Measurements from ENCODE around the gene EFCAB10. TPM values are rescaled to one million over a fixed set of nuclear protein-coding genes. Genes with fewer than 3 reads are reported as not detected.

Gene EFCAB10
- total RNA-seq, 4 donors from 2014 or later: 0.40 TPM; not detected in 3

- no peak for TF ChIP-seq POLR2A (IDR thresholded peaks at IDR 0.05)
- TF ChIP-seq CTCF (IDR thresholded peaks at IDR 0.05): no peak
- no peak for TF ChIP-seq POLR2AphosphoS5 (IDR thresholded peaks at IDR 0.05)
- no peak for TF ChIP-seq EP300 (IDR thresholded peaks at IDR 0.05)
- H3K27me3 ChIP-seq: peaks cover 8% of the 10 kb centered on the region
- 53 to 64% methylated on average over 1 of the region's 1 CpG for WGBS, 2 donors (ENCODE audit: low coverage in 1 of 2)
- peaks cover 0 to 8% (median 3%) of the 10 kb centered on the region in 3 donors for H3K4me1 ChIP-seq
- H3K36me3 ChIP-seq: no peaks in the 10 kb centered on the region
- no peak overlapping the region for H3K4me3 ChIP-seq
- ATAC-seq: no peak
- no peaks in the 10 kb centered on the region for H3K9me3 ChIP-seq
- no peak overlapping the region for H3K27ac ChIP-seq
These were observed 4.0 kb downstream of the EFCAB10 start for GRCh38 chr7:105577251-105577650.

GRCh38 chr7:105571891-105572290, 9.4 kb downstream of the EFCAB10 start:
- Histone ChIP-seq H3K9me3 (no peaks in the 10 kb centered on the region), H3K4me1 (no peaks in the 10 kb centered on the region), H3K27ac (no peak overlapping the region), H3K4me3 (no peak overlapping the region), H3K36me3 (peaks cover 0 to 27% of the 10 kb centered on the region in 2 donors), H3K27me3 (no peaks in the 10 kb centered on the region)
- WGBS, 2 donors (ENCODE audit: low coverage in 1 of 2): 91 to 94% methylated on average over 2 of the region's 2 CpGs
- no peak for ATAC-seq
- TF ChIP-seq CTCF (IDR thresholded peaks at IDR 0.05): no peak
- no peak for TF ChIP-seq POLR2AphosphoS5 (IDR thresholded peaks at IDR 0.05)
- TF ChIP-seq EP300 (IDR thresholded peaks at IDR 0.05): no peak
- no peak for TF ChIP-seq POLR2A (IDR thresholded peaks at IDR 0.05)

GRCh38 chr7:105567821-105568220, 13.5 kb downstream of the EFCAB10 start:
- 94 to 97% methylated on average over 3 of the region's 3 CpGs for WGBS, 2 donors (ENCODE audit: low coverage in 1 of 2)
- H3K36me3 ChIP-seq: peaks cover 0 to 68% of the 10 kb centered on the region in 2 donors
- no peak for ATAC-seq
- no peak overlapping the region for H3K27ac ChIP-seq
- no peaks in the 10 kb centered on the region for H3K27me3 ChIP-seq
- H3K9me3 ChIP-seq: no peaks in the 10 kb centered on the region
- TF ChIP-seq POLR2A (IDR thresholded peaks at IDR 0.05) (no peak), POLR2AphosphoS5 (IDR thresholded peaks at IDR 0.05) (no peak), EP300 (IDR thresholded peaks at IDR 0.05) (no peak), CTCF (IDR thresholded peaks at IDR 0.05) (no peak)
- H3K4me3 ChIP-seq: no peak overlapping the region
- no peaks in the 10 kb centered on the region for H3K4me1 ChIP-seq

- no peak for ATAC-seq
- Histone ChIP-seq H3K9me3 (no peaks in the 10 kb centered on the region), H3K4me1 (no peaks in the 10 kb centered on the region), H3K27me3 (no peaks in the 10 kb centered on the region), H3K36me3 (peaks cover 0 to 76% of the 10 kb centered on the region in 2 donors), H3K27ac (no peak overlapping the region), H3K4me3 (no peak overlapping the region)
- WGBS, 2 donors (ENCODE audit: low coverage in 1 of 2): 65 to 80% methylated on average over 2 of the region's 2 CpGs
- TF ChIP-seq POLR2AphosphoS5 (IDR thresholded peaks at IDR 0.05): no peak
These were observed 14.3 kb downstream of the EFCAB10 start for GRCh38 chr7:105567024-105567423.

GRCh38 chr7:105565190-105565589, 16.1 kb downstream of the EFCAB10 start:
- WGBS, 2 donors (ENCODE audit: low coverage in 1 of 2): 91 to 96% methylated on average over 4 of the region's 4 CpGs
- no peak for TF ChIP-seq EP300 (IDR thresholded peaks at IDR 0.05)
- TF ChIP-seq POLR2A (IDR thresholded peaks at IDR 0.05): no peak
- TF ChIP-seq POLR2AphosphoS5 (IDR thresholded peaks at IDR 0.05): no peak
- no peak overlapping the region for H3K4me3 ChIP-seq
- H3K27me3 ChIP-seq: no peaks in the 10 kb centered on the region
- H3K27ac ChIP-seq: no peak overlapping the region
- no peaks in the 10 kb centered on the region for H3K9me3 ChIP-seq
- ATAC-seq: no peak
- peaks cover 0 to 94% of the 10 kb centered on the region in 2 donors for H3K36me3 ChIP-seq
- no peaks in the 10 kb centered on the region for H3K4me1 ChIP-seq

- Histone ChIP-seq H3K36me3 (peaks cover 0 to 95% of the 10 kb centered on the region in 2 donors), H3K9me3 (no peaks in the 10 kb centered on the region), H3K27ac (no peak overlapping the region), H3K4me3 (no peak overlapping the region), H3K27me3 (no peaks in the 10 kb centered on the region), H3K4me1 (no peaks in the 10 kb centered on the region)
- no peak for ATAC-seq
- no peak for TF ChIP-seq POLR2A (IDR thresholded peaks at IDR 0.05)
- TF ChIP-seq POLR2AphosphoS5 (IDR thresholded peaks at IDR 0.05): no peak
- TF ChIP-seq CTCF (IDR thresholded peaks at IDR 0.05): no peak
- TF ChIP-seq EP300 (IDR thresholded peaks at IDR 0.05): no peak
- WGBS, 2 donors (ENCODE audit: low coverage in 1 of 2): 100% methylated on average over 1 of the region's 1 CpG; no CpG with 5 or more reads in 1 of the 2 donors
These were observed 21.4 kb downstream of the EFCAB10 start for GRCh38 chr7:105559926-105560325.

Data from gastroesophageal sphincter (tissue), 4 donors.